HG02798 (cell line): Measurements from ENCODE around the gene TUBB1.

Experiments
- ATAC-seq: cut with Tn5 transposase; IDR thresholded peaks from one replicate; pipeline ENCODE4 v1.9.1; 2021; ENCODE audit warnings: mild to moderate bottlenecking; ENCODE audit not compliant: unreplicated experiment, poor library complexity

TUBB1 gene

GRCh38 chr20:59071216-59071615 is 52.0 kb downstream of the TUBB1 start:
- ATAC-seq, result no peak

- no peak for ATAC-seq
These were observed 54.4 kb downstream of the TUBB1 start for GRCh38 chr20:59073582-59073981.

- no peak for ATAC-seq
These were observed 55.2 kb downstream of the TUBB1 start for GRCh38 chr20:59074456-59074855.

GRCh38 chr20:59075934-59076508 is 56.8 kb downstream of the TUBB1 start:
- ATAC-seq, result no peak
